Measurements from ENCODE around the gene PDAP1. TPM values are rescaled to one million over a fixed set of nuclear protein-coding genes. Genes with fewer than 3 reads are reported as not detected.

PDAP1 gene
- total and polyA plus RNA-seq, 2 of the 4 experiments (the other 2 are of a cell fraction) = 40.3 to 193 TPM

- ATAC-seq (ENCODE audit: low read depth) = no peak
- Histone ChIP-seq H3K79me1 (ENCODE audit: low read depth in 1 of 2, low read length in 2 of 2) (no peaks in the 10 kb centered on the region; a peak in 2 of 4 replicates), H3K9ac (ENCODE audit: low read depth, low read length) (no peak overlapping the region), H2AK5ac (ENCODE audit: low read depth, low read length) (no peak overlapping the region), H3K36me3 (ENCODE audit: control insufficient read depth, insufficient read depth, low read length) (peaks cover 53% of the 10 kb centered on the region), H2BK15ac (ENCODE audit: low read depth, low read length) (no peak overlapping the region), H3K14ac (replicated peaks; ENCODE audit: low read depth, low read length) (no peak overlapping the region), H3K4ac (ENCODE audit: low read depth, low read length) (no peak overlapping the region), H3K9me1 (ENCODE audit: insufficient read depth, low read length) (no peaks in the 10 kb centered on the region), H3K4me1 (ENCODE audit: control insufficient read depth, insufficient read depth, low read length) (no peaks in the 10 kb centered on the region), H3K27me3 (ENCODE audit: control insufficient read depth, insufficient read depth, low read length) (no peaks in the 10 kb centered on the region), H4K8ac (ENCODE audit: low read depth in 2 of 2, low read length in 2 of 2) (no peak overlapping the region), H3K27ac (ENCODE audit: insufficient read depth, low read length) (no peak overlapping the region), H2BK120ac (ENCODE audit: low read depth, low read length) (no peak overlapping the region), H2BK5ac (ENCODE audit: low read depth, low read length, poor library complexity, severe bottlenecking) (no peak overlapping the region), H4K91ac (ENCODE audit: insufficient read depth, low read depth, low read length) (no peak overlapping the region), H3K18ac (ENCODE audit: low read depth, low read length) (no peak overlapping the region), H3K4me3 (ENCODE audit: insufficient read depth, low read depth, low read length) (no peak overlapping the region), H2AK9ac (replicated peaks; ENCODE audit: low read depth, low read length, poor library complexity) (no peak overlapping the region), H3K56ac (ENCODE audit: extremely low read depth, insufficient read depth, low read length) (no peak overlapping the region), H3K23ac (ENCODE audit: low read depth, low read length) (no peak overlapping the region), H4K5ac (ENCODE audit: low read depth, low read length) (no peak overlapping the region), H3K9me3 (ENCODE audit: control insufficient read depth, insufficient read depth, low read length) (no peaks in the 10 kb centered on the region), H3K4me2 (ENCODE audit: low read depth, low read length) (no peak overlapping the region), H2BK20ac (ENCODE audit: low read depth, low read length) (no peak overlapping the region), H4K20me1 (ENCODE audit: insufficient read depth, low read length) (no peaks in the 10 kb centered on the region), H2AFZ (replicated peaks; ENCODE audit: low read length, poor library complexity) (no peak overlapping the region)
- dilution Hi-C loops (cut with HindIII; ENCODE audit: low sequenced_read_pairs, unreplicated experiment) (no loop called here), intact Hi-C loops (cut with micrococcal nuclease) (no loop called here), in situ Hi-C loops (cut with MboI; ENCODE audit: low sequenced_read_pairs) (no loop called here)
- no TSS peak for BruUV-seq (replicated peaks)
- 96% methylated on average over 11 of the region's 24 CpGs; no CpG with 5 or more reads in 1 of the 2 experiments for WGBS, 2 experiments (ENCODE audit: extremely low coverage in 2 of 2, insufficient read length in 1 of 2)
- TF ChIP-seq FOS (IDR thresholded peaks at IDR 0.05; ENCODE audit: low read depth, low read length) = no peak
- TF ChIP-seq RAD21 (IDR thresholded peaks at IDR 0.05; ENCODE audit: low read length) = no peak
- no peak for DNase-seq
- ChIA-PET CTCF (no interaction called here), POLR2A (ENCODE audit: unreplicated experiment) (no interaction called here)
These were observed 16.7 kb upstream of the PDAP1 start for GRCh38 chr7:99424932-99425730.

Measured in IMR-90 (cell line).